COLO668 (cell line): ENCODE measurements around the gene ANKS1A.

Experiments used
- DNase-seq: peaks from one replicate; lab custom pipeline; 2025; ENCODE audit not compliant: unreplicated experiment; lab: John Stamatoyannopoulos, UW

ANKS1A gene

GRCh38 chr6:35018746-35019145 is 129.7 kb downstream of the ANKS1A start:
- DNase-seq, result no peak

GRCh38 chr6:35019171-35019570 is 130.1 kb downstream of the ANKS1A start:
- DNase-seq, result no peak

- no peak for DNase-seq
Measured at GRCh38 chr6:35019831-35020230, 130.8 kb downstream of the ANKS1A start.

DNA sequence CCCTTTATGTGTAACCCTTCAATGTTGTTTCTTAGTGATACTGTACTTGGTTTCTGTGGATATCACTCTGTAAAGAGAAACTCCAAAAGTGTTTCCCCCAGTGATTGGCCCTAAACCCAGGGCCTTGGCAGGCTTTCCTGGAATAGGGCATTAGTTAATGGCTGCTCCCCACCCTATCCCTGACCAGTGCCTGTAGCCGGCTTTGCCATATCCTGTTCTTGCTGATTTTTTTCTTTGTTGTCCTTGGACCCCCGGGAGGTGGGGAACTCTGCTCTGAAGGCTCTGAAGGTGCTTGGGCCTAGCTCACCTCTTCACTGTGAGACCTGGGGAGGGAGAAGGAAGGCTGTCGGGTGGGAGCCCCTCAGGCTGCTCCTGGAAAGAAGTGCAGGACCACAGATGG is 131.9 kb downstream of the ANKS1A start:
- DNase-seq, result no peak

DNA sequence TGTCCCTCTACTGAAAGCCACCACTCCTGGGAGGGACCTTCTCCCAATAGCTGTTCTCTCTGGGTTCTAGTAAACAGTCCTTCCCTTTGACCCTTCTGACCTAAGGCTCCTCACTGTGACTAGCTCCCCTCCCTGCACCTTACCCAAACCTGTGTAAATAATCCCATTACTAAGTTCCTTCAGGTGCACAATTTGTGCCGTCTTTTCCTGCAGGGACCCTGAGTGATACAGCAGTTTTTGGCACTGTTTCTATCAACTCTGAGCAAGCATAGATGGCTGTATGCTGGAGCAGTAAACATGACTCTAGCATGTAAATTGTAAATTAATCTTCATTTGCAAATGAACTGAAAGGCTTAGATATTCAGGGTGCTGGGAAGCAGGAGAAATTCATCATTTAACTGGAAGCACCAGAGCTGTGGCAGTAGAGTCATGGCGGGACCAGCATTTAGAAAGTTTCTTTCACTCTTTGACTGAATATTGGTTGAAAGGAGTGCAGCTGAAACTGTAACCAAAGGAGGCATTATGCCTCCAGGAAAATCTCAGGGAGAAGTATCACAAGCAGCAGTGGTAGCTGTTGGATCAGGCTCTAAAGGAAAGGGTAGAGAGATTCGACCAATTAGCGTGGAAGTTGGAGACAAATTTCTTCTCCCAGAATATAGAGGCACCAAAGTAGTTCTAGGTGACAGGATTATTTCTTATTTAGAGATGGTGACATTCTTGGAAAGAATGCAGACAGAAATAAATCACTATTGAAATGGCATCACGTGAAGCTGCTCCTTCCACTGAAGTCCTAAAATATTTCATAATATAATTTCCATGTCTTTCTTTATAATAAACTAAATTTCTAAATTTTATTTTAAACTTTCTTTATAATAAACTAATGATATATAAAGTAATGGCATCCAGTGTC is 134.3 kb downstream of the ANKS1A start:
- DNase-seq, result no peak

DNA sequence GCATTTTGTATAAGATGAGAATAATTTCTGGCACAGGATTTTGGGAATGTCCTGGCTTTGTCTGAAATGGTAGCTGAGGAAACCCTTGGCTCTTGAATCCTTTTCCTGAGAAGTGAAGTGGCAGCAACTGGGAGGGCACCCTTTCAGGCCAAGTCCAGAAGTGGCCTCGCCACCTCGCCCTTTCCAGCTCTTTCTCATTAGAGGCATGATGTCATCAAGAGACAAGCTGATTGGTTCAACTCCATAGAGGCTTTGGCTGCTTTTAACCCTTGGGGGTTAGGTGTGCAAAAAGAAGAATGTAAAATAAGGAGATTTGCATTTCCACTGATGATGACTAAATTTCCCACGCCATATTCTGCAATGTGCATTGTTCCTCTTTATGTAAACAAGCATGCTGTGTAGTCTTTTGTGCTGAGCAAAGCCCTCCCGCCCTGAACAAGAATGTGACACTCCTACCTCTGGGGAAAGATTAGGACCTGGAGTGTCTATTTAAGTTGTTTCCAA is 135.5 kb downstream of the ANKS1A start:
- DNase-seq, result peak; percentile 51

DNA sequence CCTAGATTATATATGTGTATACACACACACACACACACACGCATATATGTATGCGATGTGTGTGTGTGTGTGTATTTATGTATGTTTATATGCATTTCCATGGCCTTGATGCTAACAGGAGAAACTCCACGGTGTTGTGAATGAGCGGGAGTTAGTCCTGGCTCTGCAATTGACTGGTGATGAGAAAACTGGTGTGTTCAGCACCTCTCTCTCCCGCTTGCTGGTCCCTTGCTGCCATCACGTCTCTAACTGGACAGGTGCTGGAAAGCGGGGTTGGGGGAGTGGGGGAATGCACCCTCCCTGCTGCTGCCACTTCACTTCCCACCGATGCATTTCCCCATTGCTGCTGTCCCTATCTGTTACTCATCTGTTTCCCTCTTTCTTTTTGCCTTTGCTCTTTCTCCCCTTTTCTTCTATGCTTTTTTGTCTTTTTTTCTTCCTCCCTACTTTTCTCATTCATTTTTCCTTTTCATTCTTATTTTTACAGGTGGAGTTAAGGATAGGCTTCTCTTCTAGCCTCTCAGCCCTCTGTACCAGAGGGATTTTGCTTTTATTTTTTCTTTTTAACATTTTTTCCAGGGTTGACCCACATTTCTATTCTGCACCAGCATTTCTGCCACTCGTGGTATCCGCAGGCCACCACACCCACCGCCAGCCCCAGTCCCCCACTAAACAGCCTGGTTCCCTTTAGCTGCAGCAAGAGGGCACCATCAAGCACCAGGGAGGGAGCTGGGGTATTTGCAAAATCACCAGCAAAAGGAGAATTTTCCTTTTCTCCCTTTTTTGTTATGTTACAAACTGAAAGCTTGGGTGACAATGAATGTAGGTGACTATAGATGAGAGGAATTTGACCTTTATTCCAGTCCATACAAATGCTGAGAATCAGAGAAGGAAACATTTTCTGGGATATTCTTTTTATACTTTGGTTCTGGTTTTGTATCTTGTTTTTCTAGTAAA is 136.5 kb downstream of the ANKS1A start:
- DNase-seq, result no peak

DNA sequence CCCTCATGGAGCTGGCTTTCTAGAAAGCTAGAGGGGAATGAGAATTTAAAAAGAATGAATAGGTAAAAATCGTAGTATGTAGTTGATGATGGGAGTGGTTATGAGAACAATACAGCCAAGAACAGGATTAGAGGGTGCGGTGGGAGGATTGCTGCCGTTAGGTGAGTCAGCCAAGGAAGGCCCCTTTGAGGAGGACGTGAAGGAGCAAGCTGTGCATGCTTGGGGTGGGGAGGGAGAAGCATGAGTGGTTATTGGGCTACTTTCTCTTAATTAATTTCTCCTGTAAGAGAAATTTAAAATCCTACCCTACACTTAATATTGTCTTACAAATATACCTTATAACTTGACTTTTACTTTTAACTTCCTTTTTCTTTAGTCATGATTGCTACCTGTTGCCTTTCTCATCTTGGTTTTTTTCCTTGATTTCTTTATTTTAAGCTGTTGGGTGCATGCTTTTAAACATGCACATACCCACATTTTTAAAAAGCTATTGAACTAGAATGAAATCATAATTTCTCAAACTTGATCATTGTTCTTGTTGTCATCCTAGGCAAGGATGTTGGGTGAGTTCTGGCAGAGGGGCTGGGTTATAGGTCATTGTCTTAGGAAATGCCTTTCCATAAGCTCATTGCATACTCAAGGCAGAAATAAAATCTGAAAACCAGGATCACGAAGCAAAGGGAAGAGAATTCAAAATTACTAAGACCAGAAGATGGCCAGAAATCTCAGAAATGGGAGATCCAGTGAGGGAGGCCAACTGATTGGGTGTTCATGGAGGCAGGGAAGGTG is 137.6 kb downstream of the ANKS1A start:
- DNase-seq, result no peak

DNA sequence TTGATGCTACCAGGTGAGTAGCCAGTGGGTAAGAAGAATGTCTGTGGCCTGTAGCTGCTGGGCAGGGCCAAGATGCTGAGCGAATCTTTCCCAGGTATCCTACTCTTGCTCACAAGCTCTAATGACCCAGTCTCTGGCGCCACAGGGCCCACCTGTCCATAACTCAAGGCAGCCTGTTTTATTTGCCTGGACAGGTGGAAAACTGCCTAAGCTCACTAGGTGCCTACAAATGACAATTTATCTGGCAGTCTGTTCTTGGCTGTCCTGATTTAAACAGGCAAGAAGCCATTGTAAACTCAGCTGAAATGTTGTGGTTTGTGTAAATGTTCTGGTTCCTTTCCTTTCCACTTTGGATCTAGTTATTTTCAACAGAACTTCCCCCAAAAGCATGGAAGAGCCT is 138.8 kb downstream of the ANKS1A start:
- no peak for DNase-seq

- DNase-seq, result no peak
Measured at GRCh38 chr6:35028781-35029769, 140.0 kb downstream of the ANKS1A start.

DNA sequence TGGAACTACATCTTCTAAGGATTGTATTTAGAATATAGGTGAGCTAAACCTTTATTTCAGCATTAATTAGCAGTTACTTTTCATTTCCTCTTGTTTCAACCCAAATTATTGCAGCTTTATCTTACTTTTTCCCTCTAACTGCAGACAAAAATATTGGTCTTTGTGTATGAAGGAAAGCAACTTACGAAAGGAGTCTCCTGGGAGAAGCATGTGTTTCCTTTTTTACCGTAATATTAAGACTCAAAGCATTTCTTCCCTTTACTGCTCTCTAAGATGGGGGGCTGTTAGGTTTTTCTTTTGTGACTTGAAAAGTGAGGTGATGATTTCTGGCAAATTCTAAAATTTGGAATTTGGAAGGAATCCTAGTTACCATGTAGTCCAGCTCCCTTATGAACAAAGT is 141.0 kb downstream of the ANKS1A start:
- no peak for DNase-seq

GRCh38 chr6:35031611-35032529 is 142.8 kb downstream of the ANKS1A start:
- no peak for DNase-seq

DNA sequence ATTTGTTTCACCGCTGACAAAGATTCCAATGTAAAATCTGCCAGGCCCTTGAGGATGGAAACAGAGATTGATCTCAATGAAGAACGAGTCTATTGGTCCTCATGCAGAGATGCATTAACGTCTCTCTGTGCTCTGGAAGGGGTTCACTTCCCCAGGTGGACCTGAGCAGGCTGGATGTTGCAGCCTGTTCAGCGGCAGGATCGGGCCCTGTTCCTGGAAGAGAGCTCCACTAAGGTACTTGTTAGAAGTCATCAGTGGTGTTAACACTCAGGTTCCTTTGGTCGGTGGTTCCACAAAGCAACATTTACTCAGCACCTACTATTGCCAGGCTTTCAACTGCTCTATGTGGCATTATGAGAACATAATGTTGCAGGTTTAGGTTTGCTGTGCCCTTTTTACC is 144.6 kb downstream of the ANKS1A start:
- DNase-seq, result no peak

DNA sequence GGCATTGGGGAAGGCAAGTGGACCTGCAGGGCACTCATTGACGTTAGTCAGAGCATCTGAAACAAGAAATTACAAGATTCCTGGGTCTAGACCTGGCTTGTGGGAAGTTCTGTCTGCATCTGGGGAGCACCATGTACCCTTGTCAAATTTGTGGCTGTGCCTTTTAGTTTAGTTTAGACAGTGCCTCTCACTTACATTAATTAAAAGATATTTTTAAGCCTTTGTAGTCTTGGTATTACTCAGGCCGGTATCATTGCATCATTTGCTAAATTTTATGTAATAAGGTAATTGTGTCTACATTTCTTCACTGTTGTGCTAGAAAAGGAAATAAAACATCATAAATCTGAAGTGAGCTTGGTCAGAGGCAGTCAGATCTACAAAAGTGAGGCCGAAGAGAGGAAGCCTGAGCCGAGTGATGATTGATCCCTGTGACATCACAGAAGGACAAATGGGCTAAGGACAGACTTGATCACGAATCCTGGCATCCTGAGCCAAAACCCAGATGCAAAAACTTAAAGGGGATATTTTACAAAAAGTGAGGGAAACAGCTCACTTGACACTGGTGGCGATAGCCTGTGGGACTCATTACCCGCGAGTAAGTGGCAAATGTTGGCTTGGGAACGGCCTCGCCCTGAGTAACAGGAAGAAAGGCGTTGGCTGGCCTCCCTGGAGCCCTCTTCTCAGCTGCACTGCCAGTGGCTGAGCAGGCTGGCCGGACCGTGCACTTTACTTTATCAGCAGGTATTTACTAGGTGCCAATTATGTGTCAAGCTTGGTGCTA is 145.5 kb downstream of the ANKS1A start:
- DNase-seq, result no peak

DNA sequence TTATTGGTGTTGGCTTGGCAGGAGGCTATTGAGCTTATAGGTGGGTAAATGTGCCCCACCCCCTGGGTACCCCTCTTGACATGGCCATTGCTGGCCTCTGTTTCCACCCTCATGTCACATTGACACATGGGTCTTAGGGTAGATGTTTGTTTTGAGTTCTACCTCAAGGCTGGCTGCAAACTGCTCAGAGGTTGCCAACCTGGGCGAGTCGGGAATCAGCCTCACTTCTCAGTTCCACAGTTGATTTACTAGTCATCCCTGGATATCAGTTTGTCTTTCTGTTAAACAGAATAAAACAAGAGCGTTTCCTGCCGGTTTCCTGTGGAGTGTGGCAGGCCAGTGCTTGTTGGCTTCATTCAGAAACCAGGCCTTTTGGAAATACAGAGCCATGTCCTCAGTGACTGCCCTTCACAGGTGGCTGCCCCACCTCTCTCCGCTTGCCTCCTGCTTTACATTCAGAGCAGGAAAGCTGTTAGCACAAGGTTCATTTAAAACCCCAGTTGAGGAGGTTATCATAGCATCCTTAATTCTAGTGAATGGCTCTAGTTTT is 146.5 kb downstream of the ANKS1A start:
- no peak for DNase-seq

DNA sequence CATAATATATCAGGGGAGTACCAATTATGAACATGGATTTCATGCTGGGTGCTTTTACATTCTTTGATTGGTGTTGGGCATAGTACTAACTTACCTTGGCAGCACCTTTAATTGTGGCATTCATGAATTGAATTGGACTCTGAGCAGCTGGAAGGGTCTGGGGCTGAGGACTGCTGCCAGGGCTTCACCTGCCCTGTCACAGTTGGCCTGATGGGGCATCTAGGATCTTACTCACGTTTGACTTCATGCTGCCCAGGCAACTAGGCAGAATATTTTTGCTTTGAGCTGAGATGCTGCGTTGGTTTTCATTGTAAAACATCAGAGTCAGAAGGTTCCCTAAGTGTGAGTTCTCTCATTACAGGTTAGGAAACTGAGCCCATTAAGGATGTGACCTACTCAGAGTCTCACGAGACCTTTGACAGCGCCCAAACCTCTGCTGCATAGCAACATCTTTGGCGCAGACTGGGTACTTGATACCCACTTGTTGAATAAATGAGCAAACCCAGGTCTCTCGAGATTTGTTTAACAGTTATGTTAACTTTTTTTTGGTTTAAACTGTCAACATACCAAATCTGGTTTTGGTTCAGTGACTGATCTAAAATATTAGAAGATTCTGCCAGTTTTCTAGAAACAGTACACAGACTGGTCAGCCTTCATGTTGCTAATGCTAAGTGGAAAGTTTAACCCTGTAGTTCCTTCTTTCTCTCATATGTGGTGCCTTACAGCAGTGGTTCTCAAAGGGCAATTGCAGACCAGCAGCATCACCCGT is 147.2 kb downstream of the ANKS1A start:
- no peak for DNase-seq
